HG02970 (cell line): ENCODE data around the gene PLK2.

Experiments
- ATAC-seq: cut with Tn5 transposase; IDR thresholded peaks from one replicate; pipeline ENCODE4 v1.9.1; 2021; ENCODE audit warnings: mild to moderate bottlenecking, moderate library complexity, moderate number of reproducible peaks; ENCODE audit not compliant: unreplicated experiment, low FRiP score

Gene PLK2

DNA sequence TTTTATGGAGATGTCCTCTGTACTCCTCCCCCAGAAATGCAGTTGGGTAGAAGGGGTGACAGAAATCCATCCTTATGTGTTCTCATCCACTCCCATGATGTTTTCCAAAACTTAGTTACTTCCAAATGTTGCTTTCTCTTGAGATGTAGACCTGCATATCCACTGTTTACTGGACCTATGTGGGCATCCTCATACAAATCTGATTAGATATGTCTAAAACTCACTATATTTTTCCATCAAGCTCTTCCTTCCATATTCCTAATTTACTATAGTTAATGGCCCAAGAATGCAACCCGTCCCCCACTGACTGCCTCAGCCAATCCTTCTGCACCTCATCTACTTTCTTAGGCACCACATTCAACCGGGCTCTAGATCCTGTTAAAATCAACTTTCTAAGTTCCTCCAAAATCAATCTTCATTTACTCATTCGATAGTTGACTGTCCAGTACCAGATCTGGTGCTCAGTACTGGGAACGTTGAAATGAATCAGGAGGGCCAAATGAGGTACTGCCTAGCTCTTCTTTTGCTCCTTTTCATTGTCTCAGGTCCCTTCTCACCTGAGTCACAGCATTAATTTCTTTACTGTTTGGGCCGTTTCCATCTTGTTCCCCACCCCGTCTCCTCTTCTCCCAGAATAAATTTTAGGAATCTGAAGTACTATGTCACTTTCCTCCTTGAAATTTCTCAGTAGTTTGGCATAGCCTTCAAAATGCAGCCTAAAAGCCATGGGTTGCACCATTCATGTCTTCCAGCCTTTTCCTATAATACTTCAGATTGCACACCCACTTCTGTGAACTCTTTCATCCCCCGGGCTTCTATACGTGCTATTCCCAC lies 7.9 kb downstream of the PLK2 start:
- ATAC-seq, result no peak

DNA sequence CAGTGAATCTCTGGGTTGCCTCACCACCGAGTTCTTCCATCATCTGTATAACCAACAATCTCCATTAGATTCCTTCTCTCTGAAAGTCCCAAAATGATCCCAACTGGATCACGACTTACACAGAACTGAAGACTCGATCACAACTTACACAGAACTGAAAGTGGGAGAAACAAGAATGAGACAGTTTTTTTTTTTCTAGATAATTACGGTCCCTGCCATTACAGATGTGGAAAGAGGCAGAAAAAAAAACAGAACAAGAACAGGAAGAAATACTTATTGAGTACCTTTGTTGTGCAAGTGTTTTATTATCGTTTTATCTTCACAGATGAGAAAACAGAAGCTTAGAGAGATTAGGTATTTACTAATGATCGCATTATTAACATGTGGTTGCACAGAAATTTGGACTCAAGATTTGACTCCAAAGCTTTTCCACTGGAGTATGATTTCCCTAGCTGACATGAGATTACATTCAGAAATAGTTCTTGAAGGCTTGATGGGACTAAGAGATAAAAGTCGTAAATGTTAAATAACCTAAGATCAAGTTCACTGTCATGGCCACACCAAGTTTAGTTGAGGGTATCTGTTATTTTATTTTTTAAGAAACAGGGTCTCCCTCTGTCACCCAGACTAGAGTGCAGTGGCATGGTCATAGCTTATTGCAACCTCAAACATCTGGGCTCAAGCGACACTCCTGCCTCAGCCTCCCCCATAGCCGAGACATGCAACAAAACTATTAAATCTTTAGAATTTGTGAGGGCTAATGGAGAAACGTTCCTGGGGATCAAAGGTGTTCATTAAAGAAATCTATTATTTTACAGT lies 8.9 kb downstream of the PLK2 start:
- no peak for ATAC-seq

DNA sequence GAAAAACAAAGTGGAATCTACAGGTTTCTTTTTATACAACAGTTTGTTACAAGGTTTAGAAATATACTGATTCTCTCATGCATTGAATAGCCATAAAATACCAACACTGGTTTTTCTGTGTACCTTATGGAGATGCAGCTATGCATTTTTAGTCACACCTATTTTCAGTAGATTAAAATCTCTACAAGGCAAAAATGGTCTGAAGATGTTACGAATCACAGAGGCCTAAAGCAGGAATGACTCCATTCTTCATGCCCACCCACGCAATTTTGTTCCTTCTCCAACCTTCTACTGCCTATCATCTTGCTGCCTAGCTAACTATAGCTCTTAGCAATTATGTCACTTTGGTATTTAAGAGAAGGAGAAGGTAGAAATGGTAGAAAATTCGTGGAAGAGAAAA lies 9.9 kb downstream of the PLK2 start:
- ATAC-seq, result no peak

DNA sequence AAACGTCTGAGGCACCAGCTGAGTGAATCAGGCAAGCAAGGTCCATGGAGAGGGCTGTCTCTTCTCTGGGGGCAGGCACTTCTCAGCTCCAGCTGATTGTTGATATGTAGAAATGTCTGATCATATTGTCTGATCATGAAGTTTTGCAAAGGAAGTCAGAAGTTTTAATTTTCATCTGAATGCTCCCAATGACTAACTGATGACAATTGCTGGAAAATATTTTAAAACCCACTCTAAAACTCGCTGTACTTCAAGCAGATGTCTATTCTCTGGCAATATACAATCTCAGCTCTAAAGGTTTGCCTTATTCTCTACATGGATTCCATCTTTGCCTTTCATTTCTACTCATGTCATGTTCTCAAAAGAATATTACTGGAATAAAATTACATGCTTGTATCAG lies 12.7 kb downstream of the PLK2 start:
- no peak for ATAC-seq

DNA sequence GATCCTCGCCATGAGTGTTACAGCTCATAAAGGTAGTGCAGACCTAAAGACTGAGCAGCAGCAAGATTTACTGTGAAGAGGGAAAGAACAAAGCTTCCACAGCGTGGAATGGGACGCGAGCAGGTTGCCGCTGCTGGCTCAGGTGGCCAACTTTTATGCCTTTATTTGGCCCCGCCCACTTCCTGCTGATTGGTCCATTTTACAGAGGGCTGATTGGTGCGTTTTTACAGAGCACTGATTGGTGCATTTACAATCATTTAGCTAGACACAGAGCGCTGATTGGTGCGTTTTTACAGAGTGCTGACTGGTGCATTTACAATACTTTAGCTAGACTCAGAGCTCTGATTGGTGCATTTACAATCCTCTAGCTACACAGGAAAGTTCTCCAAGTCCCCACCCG lies 13.9 kb downstream of the PLK2 start:
- no peak for ATAC-seq

DNA sequence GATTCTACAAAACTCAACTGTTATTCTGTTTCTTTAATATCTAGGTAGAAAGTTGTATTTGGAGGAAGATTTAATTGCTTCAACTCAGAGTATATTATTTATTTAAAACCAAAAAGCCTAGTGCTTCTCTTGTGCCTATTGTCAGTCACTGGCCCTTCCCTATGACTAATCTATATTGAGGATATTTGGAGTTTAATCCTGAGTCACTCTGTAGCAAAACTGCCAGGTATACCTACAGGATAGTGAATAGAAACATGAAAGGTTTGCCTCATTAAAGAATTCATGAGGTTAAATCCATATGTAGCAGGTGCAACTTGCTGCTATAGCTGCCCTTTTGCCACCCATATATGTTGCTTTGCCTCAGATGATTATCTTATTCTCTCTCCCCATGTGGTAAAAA lies 15.1 kb downstream of the PLK2 start:
- no peak for ATAC-seq

DNA sequence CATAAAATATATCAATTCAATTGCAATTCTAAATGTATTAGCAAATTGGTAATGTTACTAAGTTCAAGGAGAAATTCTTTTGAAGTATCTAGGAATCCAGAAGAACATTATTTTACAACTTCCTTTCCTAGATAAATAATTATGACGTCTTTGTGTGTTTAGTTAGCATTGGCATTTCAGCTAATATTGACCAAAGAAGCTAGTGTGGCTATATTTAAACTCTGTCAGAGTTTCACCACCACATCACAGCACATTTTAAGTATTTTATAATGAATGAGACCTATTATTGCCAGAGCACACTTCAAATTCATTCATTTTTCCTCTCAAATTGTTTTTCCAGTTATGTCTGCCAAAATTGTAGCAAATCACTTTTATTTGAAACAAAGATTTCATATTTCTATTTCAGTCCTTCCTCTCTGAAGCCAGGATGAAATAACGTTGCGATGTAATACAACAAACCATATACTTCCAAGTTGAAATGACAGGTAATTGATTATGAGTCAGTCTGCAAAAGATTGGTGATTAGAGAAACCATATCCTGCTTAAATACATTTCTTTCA lies 18.9 kb downstream of the PLK2 start:
- ATAC-seq, result no peak

DNA sequence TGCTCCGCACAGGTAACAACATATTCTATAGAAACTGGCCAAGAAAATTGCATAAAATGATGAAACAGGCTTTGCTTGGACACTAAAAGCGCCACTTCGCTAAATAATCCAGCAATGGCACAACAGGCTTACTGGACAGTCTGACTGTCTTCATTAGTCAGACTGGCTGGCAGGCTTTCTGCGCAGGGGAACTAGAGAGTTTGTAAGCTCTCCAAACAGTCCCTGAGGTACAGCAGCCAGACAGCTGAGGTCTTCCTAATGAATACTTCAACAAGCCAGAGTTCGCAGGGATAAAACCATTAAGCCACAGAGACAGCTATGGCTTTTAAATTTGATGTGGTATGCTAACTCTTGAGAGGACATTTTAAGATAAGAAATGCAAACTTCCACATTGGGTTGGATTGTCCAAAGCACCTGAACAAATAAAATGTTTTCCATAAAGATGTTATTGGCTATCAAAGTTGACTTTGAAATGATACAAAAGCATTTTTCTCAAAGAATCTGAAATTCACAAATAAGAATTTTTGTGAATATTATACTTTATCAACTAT lies 20.7 kb downstream of the PLK2 start:
- no peak for ATAC-seq

DNA sequence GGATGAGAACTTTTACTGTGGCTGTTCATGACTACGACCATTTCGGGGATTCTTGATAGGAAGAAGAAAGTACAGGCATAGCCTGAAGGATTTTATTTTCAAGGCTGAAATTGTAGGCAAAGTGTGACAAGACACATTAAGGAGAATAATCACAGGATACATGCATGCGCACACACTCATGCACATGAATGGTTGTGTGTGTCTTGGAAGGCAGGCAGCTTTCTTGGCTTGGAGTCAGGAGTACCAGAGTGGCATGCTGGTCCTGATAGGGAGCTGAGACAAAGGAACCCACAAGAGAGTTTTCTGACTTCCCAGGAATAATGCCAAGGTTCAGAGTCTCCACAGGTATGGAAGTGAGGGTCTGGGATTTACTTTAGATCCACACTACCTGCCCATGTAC lies 22.2 kb downstream of the PLK2 start:
- ATAC-seq, result no peak

DNA sequence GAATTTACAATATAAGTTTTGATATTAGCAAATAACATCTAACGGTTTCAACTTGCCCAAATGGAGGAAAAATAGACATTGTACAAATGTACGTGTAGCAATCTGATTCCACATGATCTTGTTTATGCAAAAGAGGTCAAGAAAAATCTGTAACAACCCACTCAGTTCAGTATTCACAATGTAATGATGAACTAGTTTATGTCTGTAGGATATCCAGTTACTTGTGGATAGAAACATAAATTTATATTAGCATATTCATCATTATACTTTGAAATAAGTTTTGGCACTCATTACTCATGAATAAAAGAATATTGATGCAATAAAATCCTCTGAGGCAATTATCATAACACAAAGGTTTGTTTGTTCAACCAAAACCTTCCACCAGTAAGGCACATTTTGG lies 28.1 kb downstream of the PLK2 start:
- no peak for ATAC-seq

DNA sequence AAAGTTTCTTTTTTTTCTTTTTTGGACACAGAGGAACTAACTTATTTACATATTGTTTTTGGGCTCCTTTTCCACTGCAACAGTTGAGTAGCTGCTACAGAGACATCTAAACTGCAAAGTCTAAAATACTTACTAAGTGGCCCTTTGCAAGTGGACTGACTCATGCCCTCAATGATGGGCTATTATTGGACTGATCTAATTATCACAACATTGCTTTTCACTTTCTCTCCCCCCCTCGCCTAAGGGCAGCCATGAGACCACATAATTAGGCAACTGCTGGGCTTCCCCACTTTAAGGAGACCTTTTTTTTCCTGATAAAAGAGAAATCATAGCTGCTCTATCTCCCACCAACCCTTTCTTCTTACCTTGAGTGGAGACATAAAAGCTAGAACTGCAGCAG lies 47.0 kb downstream of the PLK2 start:
- no peak for ATAC-seq

DNA sequence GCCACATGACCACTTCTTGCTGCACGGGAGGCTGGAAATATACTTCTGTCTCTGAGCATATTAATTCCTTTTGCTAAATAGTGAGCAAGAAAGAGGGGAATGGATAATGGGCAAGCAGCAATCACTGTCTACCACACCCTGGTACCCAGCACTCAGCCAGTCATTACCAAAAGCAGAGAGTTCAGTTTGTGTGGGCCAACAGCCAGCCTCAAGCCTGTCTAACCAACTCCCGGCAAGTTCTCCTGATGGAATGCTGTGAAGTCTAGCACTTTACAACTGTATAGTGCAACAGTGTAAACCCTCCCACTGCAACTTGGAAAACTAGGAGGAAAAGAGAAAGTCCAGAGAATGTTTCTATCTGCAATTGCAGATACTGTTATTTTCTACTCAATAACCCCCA lies 47.8 kb downstream of the PLK2 start:
- no peak for ATAC-seq

DNA sequence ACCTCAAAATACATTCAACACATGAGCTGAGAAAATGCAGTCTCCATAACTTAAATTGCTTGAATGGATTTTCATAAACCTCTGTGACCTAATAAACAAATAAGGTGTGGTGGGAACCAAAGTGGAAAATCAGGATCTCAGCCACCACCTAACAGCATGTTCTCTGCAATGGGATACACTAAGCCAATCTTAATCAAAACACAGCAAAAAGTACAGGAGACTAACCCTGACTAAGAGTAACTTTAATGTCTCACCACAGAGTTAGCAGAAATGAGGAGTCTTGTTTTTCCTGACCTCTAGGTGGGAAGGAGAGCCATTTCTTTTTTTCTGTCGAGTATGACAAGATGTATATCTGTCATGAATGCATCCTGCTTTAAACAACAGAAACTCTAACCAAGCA lies 48.5 kb downstream of the PLK2 start:
- no peak for ATAC-seq

DNA sequence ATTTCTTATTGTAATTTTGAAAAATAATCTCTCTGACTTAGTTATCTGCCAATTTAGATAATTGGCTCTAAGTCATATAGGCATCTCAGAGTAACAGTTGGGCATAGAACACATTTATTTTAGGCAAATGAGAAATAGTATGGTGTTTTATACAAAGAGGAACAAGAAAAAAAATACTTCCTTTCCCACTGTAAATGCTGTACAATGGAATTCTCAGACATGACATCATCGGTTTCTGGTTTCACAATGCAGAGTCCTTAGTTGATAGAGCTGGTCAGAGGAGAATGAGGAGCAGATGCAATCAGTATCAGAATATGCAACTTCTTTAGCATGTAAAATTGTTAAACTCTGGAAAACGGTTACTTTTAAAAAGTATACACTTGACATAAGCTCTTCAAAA lies 49.4 kb downstream of the PLK2 start:
- no peak for ATAC-seq

DNA sequence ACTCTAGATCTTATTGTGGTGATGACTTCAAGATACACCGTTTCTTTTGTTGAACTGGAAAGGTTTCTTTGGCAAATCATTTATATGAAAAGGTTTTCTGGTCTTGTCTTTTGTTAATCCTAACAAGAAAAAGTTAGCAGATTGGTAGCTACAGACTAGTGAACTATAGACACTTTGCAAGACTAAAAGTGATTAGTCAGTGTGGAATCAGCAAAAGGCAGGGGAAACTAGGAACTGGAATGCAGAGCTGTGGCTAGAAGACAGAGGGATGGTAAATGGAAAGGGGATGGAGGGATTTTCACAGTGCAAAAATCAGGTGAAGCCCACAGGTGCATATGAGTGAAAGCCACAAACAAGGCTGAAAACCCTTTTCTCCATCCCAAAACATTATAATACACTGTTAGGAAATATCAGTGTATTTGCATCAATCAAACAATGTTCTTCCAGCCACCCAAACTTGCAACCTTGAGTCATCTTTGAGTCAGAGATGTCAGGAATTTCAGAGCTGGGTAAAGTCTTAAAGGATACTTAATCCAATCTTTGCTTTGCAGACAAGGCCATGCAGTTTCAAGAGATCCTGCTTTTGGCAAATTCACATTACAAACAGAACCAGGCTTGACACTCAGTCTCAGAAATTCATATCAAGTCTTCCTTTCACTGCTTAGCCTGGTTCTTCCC lies 52.7 kb downstream of the PLK2 start:
- no peak for ATAC-seq

DNA sequence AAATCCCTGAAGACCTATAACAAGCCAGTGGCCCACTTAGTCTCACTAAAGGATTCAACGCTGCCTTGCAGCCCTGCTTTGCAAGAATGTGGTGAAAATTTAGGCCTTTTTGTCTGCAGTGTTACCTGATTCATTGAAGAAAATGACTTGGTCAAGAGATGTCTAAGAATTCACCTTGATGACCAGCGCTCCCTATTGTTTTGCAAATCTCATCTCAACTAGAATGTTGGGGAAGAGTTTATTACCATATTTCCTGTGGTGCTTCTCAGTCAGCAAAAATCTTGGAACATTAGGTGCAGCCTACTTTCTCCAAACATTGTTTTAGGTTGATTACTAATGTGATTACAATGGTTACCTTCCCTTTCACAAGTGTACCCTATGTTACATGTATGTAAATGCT lies 53.5 kb downstream of the PLK2 start:
- ATAC-seq, result no peak

DNA sequence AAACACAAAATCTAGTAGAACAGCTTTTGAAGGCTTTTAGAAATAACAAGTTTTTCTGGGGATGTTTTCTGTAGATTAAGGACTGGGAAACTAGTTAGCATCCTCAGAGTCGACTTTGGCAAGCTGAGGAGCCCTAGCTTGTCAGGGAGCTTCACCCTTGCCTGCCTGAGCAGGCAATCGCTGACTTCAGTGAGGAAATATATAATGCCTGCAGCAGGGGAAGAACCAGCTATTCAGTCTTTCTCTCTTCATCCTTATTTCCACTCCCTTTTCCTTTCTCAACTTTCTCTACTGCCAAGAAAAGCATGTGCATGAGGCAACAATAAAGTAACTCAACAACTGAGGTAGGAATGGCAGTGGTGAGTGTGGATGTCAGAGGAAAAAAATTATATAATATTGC lies 54.7 kb downstream of the PLK2 start:
- no peak for ATAC-seq

DNA sequence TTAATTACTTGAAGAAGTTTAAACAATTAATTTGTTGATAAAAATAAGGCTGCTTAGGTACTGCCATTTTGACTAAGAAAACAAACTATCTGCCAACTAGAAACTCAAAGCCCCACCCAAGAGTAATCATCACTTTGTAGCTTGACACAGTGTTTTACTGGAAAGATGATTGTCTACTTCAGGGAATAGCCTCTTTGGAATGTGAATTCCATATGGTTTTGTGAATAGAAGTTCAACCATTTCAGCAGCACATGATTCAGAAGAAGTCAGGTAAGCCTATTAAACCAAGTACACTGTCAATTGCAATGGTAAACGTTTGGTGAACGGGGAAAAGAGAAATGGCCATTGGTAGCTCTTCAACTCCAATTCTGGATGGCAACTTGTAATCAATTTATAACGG lies 55.2 kb downstream of the PLK2 start:
- ATAC-seq, result no peak
